GM21381 (cell line): Measurements from ENCODE around the gene NXF2.
"Not testable (repeated sequence)": the region's sequence is repeated elsewhere in the genome, so short reads cannot be mapped to it uniquely, and the experiment has no call there.

Experiments
- ATAC-seq: cut with Tn5 transposase; IDR thresholded peaks from one replicate; pipeline ENCODE4 v1.9.1; 2021; ENCODE audit warnings: mild to moderate bottlenecking, moderate library complexity; ENCODE audit not compliant: unreplicated experiment

The NXF2 gene

GRCh38 chrX:102246893-102247292 lies at the start of gene NXF2:
NXF2 (plus strand) TSS chrX:102247167; CDS start chrX:102307079, 59,912 bp downstream.
- ATAC-seq = not testable (repeated sequence)

- not testable (repeated sequence) for ATAC-seq
Observed at GRCh38 chrX:102207940-102208339, 39.0 kb upstream of the NXF2 start.

- ATAC-seq = not testable (repeated sequence)
Observed at GRCh38 chrX:102214986-102215385, 32.0 kb upstream of the NXF2 start, which contains the start of gene TCP11X1. TCP11X1 (plus strand) TSS chrX:102215301.

- not testable (repeated sequence) for ATAC-seq
Observed at GRCh38 chrX:102216497-102216896, 30.5 kb upstream of the NXF2 start.

GRCh38 chrX:102235678-102236077 lies 11.3 kb upstream of the NXF2 start:
- ATAC-seq = not testable (repeated sequence)

- ATAC-seq = not testable (repeated sequence)
Observed at GRCh38 chrX:102240265-102240664, 6.7 kb upstream of the NXF2 start.

- ATAC-seq = not testable (repeated sequence)
Observed at GRCh38 chrX:102272231-102272630, 25.3 kb downstream of the NXF2 start.

- ATAC-seq = no peak
Observed at GRCh38 chrX:102338162-102338561, 91.2 kb downstream of the NXF2 start.

- ATAC-seq = no peak
Observed at GRCh38 chrX:102339312-102340298, 92.6 kb downstream of the NXF2 start.

- no peak for ATAC-seq
Observed at GRCh38 chrX:102341867-102342266, 94.9 kb downstream of the NXF2 start.

GRCh38 chrX:102345916-102346315 lies 98.9 kb downstream of the NXF2 start:
- no peak for ATAC-seq
